HEK293 (cell line): Measurements from ENCODE around the gene CXADR.
A peak's percentile ranks its signal among the peaks of the same experiment; 100 is the strongest.
"Not testable (repeated sequence)": the region's sequence is repeated elsewhere in the genome, so short reads cannot be mapped to it uniquely, and the experiment has no call there.

ENCODE experiments used
- CTCF ChIA-PET: fragments of 350-600 bp; formaldehyde crosslinking; extraction: SDS; loops from one replicate; lab custom pipeline; 2021; ENCODE audit warnings: antibody characterized with exemption; lab: Yijun Ruan, JAX
- POLR2A ChIA-PET: fragments of 300-600 bp; formaldehyde crosslinking; extraction: SDS; loops from one replicate; lab custom pipeline; 2020; ENCODE audit warnings: antibody characterized with exemption, inconsistent platforms; lab: Yijun Ruan, JAX
- H3K27ac ChIP-seq: fragments of 200-500 bp; sonication (Bioruptor generic); 2 replicates; pipeline ENCODE4 v1.5.1; 2014; ENCODE audit warnings: low read depth, low read length, control low read depth, inconsistent platforms; ENCODE audit errors: extremely low read depth
- H3K36me3 ChIP-seq, 2 experiments: fragments of 200-500 bp in 1 of 2; sonication (Bioruptor generic) in 1 of 2; 1 replicate in 1 of 2; 2 replicates in 1 of 2; pipeline ENCODE4 v1.5.1; 2014 to 2017; ENCODE audit warnings: inconsistent platforms in 2 of 2, low read length in 2 of 2; ENCODE audit not compliant: control insufficient read depth in 2 of 2, insufficient read depth in 1 of 2
- H3K4me1 ChIP-seq: fragments of 200-500 bp; sonication (Bioruptor generic); 2 replicates; pipeline ENCODE4 v1.5.1; 2014; ENCODE audit warnings: mild to moderate bottlenecking, low read length, inconsistent platforms; ENCODE audit not compliant: control insufficient read depth, insufficient read depth
- H3K4me3 ChIP-seq: 2 replicates; pipeline ENCODE4 v1.5.1; 2011; ENCODE audit warnings: low read depth, mild to moderate bottlenecking, control low read depth, low read length, moderate library complexity
- H3K9me3 ChIP-seq: fragments of 200-500 bp; sonication (Bioruptor generic); 2 replicates; pipeline ENCODE4 v1.5.1; 2014; ENCODE audit warnings: low read depth, low read length, inconsistent platforms; ENCODE audit not compliant: control insufficient read depth, insufficient read depth
- AEBP2 ChIP-seq: fragments of 450-650 bp; formaldehyde crosslinking; IDR thresholded peaks from 2 replicates; pipeline ENCODE4 v1.5.1; 2016; ENCODE audit warnings: missing biosample characterization, missing genetic modification characterization, borderline replicate concordance
- BCL6B ChIP-seq: fragments of 450-650 bp; formaldehyde crosslinking; IDR thresholded peaks from 2 replicates; pipeline ENCODE4 v1.5.1; 2017; ENCODE audit warnings: missing biosample characterization, missing genetic modification characterization
- HIC1 ChIP-seq: fragments of 450-650 bp; formaldehyde crosslinking; IDR thresholded peaks from 2 replicates; pipeline ENCODE4 v1.5.1; 2016; ENCODE audit warnings: missing biosample characterization, missing genetic modification characterization
- HOXA7 ChIP-seq: sonication (generic); formaldehyde crosslinking; IDR thresholded peaks from 2 replicates; pipeline ENCODE4 v1.8.1; 2022; ENCODE audit warnings: missing genetic modification reagents, borderline replicate concordance
- KLF7 ChIP-seq: fragments of 450-650 bp; formaldehyde crosslinking; IDR thresholded peaks from 2 replicates; pipeline ENCODE4 v1.5.1; 2016; ENCODE audit warnings: missing biosample characterization, missing genetic modification characterization, borderline replicate concordance
- RBAK ChIP-seq: fragments of 450-650 bp; formaldehyde crosslinking; IDR thresholded peaks from 2 replicates; pipeline ENCODE4 v1.5.1; 2016; ENCODE audit warnings: missing biosample characterization, missing genetic modification characterization
- ZBTB10 ChIP-seq: fragments of 450-650 bp; formaldehyde crosslinking; IDR thresholded peaks from 2 replicates; pipeline ENCODE4 v1.5.1; 2016; ENCODE audit warnings: missing biosample characterization, missing genetic modification characterization
- ZBTB20 ChIP-seq: fragments of 450-650 bp; formaldehyde crosslinking; IDR thresholded peaks from 2 replicates; pipeline ENCODE4 v1.5.1; 2016; ENCODE audit warnings: missing biosample characterization, missing genetic modification characterization
- ZBTB21 ChIP-seq: fragments of 450-650 bp; formaldehyde crosslinking; IDR thresholded peaks from 2 replicates; pipeline ENCODE4 v1.5.1; 2017; ENCODE audit warnings: missing biosample characterization, missing genetic modification characterization
- ZNF184 ChIP-seq: fragments of 450-650 bp; IDR thresholded peaks from 2 replicates; pipeline ENCODE4 v1.5.1; 2018; ENCODE audit warnings: missing biosample characterization, mild to moderate bottlenecking, missing genetic modification characterization
- ZNF239 ChIP-seq: fragments of 450-650 bp; formaldehyde crosslinking; IDR thresholded peaks from 2 replicates; pipeline ENCODE4 v1.5.1; 2016; ENCODE audit warnings: missing biosample characterization, missing genetic modification characterization
- ZNF513 ChIP-seq: fragments of 450-650 bp; IDR thresholded peaks from 2 replicates; pipeline ENCODE4 v1.5.1; 2018; ENCODE audit warnings: missing biosample characterization, missing genetic modification characterization
- ZNF561 ChIP-seq: fragments of 450-650 bp; IDR thresholded peaks from 2 replicates; pipeline ENCODE4 v1.5.1; 2018; ENCODE audit warnings: missing biosample characterization, missing genetic modification characterization, borderline replicate concordance
- ZNF571 ChIP-seq: fragments of 450-650 bp; formaldehyde crosslinking; IDR thresholded peaks from 2 replicates; pipeline ENCODE4 v1.5.0; 2017; ENCODE audit warnings: missing biosample characterization, missing genetic modification characterization
- ZNF621 ChIP-seq: fragments of 450-650 bp; formaldehyde crosslinking; IDR thresholded peaks from 2 replicates; pipeline ENCODE4 v1.5.1; 2017; ENCODE audit warnings: missing biosample characterization, missing genetic modification characterization
- ZNF639 ChIP-seq: fragments of 450-650 bp; formaldehyde crosslinking; IDR thresholded peaks from 2 replicates; pipeline ENCODE4 v1.5.1; 2016; ENCODE audit warnings: missing biosample characterization, missing genetic modification characterization

CXADR gene

GRCh38 chr21:17514124-17514845, 1.4 kb downstream of the CXADR start:
- Histone ChIP-seq H3K27ac (no peak overlapping the region), H3K4me1 (peaks cover 6% of the 10 kb centered on the region), H3K4me3 (peak overlapping the region; percentile 91), H3K36me3 (no peaks in the 10 kb centered on the region; a peak in 1 of 3 replicates), H3K9me3 (no peaks in the 10 kb centered on the region)
- no peak for TF ChIP-seq ZNF621
- no peak for TF ChIP-seq AEBP2 (tag by site-specific recombination)
- TF ChIP-seq ZNF239: no peak
- TF ChIP-seq ZBTB21: no peak
- TF ChIP-seq ZBTB10 (tag by site-specific recombination): no peak
- no peak for TF ChIP-seq ZNF561 (tag by site-specific recombination)
- no peak for TF ChIP-seq KLF7 (tag by site-specific recombination)
- no peak for TF ChIP-seq ZBTB20 (tag by site-specific recombination)
- TF ChIP-seq ZNF184 (tag by site-specific recombination): no peak
- no peak for TF ChIP-seq HOXA7 (CRISPR knock-in tag)
- TF ChIP-seq HIC1 (tag by site-specific recombination): no peak
- TF ChIP-seq BCL6B: no peak
- TF ChIP-seq ZNF639 (tag by site-specific recombination): no peak
- no peak for TF ChIP-seq ZNF513
- TF ChIP-seq RBAK: no peak
- no peak for TF ChIP-seq ZNF571 (tag by site-specific recombination)
- ChIA-PET POLR2A (interaction anchor here (0.8 to 1.9 kb wide), 6 partner anchors 11 to 97 kb away, joined by 3 to 8 read pairs (median 5); no protein-coding TSS in a partner anchor), CTCF (interaction anchor here (0.6 to 3.7 kb wide), 7 partner anchors 12 to 164 kb away, joined by 3 to 28 read pairs (median 3); no protein-coding TSS in a partner anchor)

GRCh38 chr21:17517008-17517407, 4.2 kb downstream of the CXADR start:
- H3K9me3 ChIP-seq, H3K36me3 ChIP-seq, H3K27ac ChIP-seq, H3K4me1 ChIP-seq, POLR2A ChIA-PET, H3K4me3 ChIP-seq: not testable (repeated sequence)
- CTCF ChIA-PET: interaction anchor here (0.5 to 4.0 kb wide), 3 partner anchors 44 to 130 kb away, joined by 4 to 19 read pairs (median 4); no protein-coding TSS in a partner anchor
